HEK293 (cell line): ENCODE results near the gene ZBTB4.

Source experiments
- GLIS1 ChIP-seq: fragments of 450-650 bp; formaldehyde crosslinking; IDR thresholded peaks from 2 replicates; pipeline ENCODE4 v1.5.1; 2016; ENCODE audit warnings: missing biosample characterization, missing genetic modification characterization
- IKZF3 ChIP-seq: fragments of 450-650 bp; IDR thresholded peaks from 2 replicates; pipeline ENCODE4 v1.5.0; 2018; ENCODE audit warnings: missing biosample characterization, mild to moderate bottlenecking, missing genetic modification characterization, moderate library complexity
- YY2 ChIP-seq: fragments of 450-650 bp; formaldehyde crosslinking; IDR thresholded peaks from 2 replicates; pipeline ENCODE4 v1.5.1; 2016; ENCODE audit warnings: missing biosample characterization, missing genetic modification characterization
- ZBTB21 ChIP-seq: fragments of 450-650 bp; formaldehyde crosslinking; IDR thresholded peaks from 2 replicates; pipeline ENCODE4 v1.5.1; 2017; ENCODE audit warnings: missing biosample characterization, missing genetic modification characterization
- ZBTB48 ChIP-seq: fragments of 450-650 bp; formaldehyde crosslinking; IDR thresholded peaks from 2 replicates; pipeline ENCODE4 v1.5.1; 2016; ENCODE audit warnings: missing biosample characterization, missing genetic modification characterization
- ZBTB7A ChIP-seq: fragments of 450-650 bp; formaldehyde crosslinking; IDR thresholded peaks from 2 replicates; pipeline ENCODE4 v1.5.1; 2016; ENCODE audit warnings: low read depth, missing biosample characterization, missing genetic modification characterization
- ZFP3 ChIP-seq: fragments of 450-650 bp; formaldehyde crosslinking; IDR thresholded peaks from 2 replicates; pipeline ENCODE4 v1.5.1; 2016; ENCODE audit warnings: low read depth, missing biosample characterization, missing genetic modification characterization
- ZNF311 ChIP-seq: fragments of 450-650 bp; formaldehyde crosslinking; IDR thresholded peaks from 2 replicates; pipeline ENCODE4 v1.5.1; 2017; ENCODE audit warnings: missing biosample characterization, missing genetic modification characterization, borderline replicate concordance
- ZNF324 ChIP-seq: fragments of 450-650 bp; formaldehyde crosslinking; IDR thresholded peaks from 2 replicates; pipeline ENCODE4 v1.5.1; 2016; ENCODE audit warnings: missing biosample characterization, missing genetic modification characterization
- ZNF335 ChIP-seq: fragments of 450-650 bp; formaldehyde crosslinking; conservative IDR thresholded peaks from 2 replicates; pipeline ENCODE4 v1.5.1; 2016; ENCODE audit warnings: missing biosample characterization, missing genetic modification characterization
- ZNF571 ChIP-seq: fragments of 450-650 bp; formaldehyde crosslinking; IDR thresholded peaks from 2 replicates; pipeline ENCODE4 v1.5.0; 2017; ENCODE audit warnings: missing biosample characterization, missing genetic modification characterization
- ZNF585B ChIP-seq: fragments of 450-650 bp; formaldehyde crosslinking; IDR thresholded peaks from 2 replicates; pipeline ENCODE4 v1.5.1; 2016; ENCODE audit warnings: missing biosample characterization, missing genetic modification characterization
- ZNF596 ChIP-seq: fragments of 450-650 bp; IDR thresholded peaks from 2 replicates; pipeline ENCODE4 v1.5.0; 2018; ENCODE audit warnings: missing biosample characterization, mild to moderate bottlenecking, missing genetic modification characterization, moderate library complexity
- ZNF654 ChIP-seq: fragments of 450-650 bp; formaldehyde crosslinking; IDR thresholded peaks from 2 replicates; pipeline ENCODE4 v1.5.1; 2016; ENCODE audit warnings: low read depth, missing biosample characterization, missing genetic modification characterization
- ZNF707 ChIP-seq: fragments of 450-650 bp; formaldehyde crosslinking; IDR thresholded peaks from 2 replicates; pipeline ENCODE4 v1.5.1; 2016; ENCODE audit warnings: missing biosample characterization, missing genetic modification characterization
- ZNF76 ChIP-seq: fragments of 450-650 bp; formaldehyde crosslinking; IDR thresholded peaks from 2 replicates; pipeline ENCODE4; 2016; ENCODE audit warnings: low read depth, missing biosample characterization, missing genetic modification characterization, borderline replicate concordance
- ZXDB ChIP-seq: fragments of 450-650 bp; formaldehyde crosslinking; IDR thresholded peaks from 2 replicates; pipeline ENCODE4 v1.5.1; 2016; ENCODE audit warnings: missing biosample characterization, missing genetic modification characterization
- TF ChIP-seq, protein P1 (sequence below): fragments of 450-650 bp; formaldehyde crosslinking; IDR thresholded peaks from 2 replicates; pipeline ENCODE4 v1.5.1; 2016; ENCODE audit warnings: missing biosample characterization, missing genetic modification characterization
- TF ChIP-seq, protein P2 (sequence below): fragments of 450-650 bp; formaldehyde crosslinking; IDR thresholded peaks from 2 replicates; pipeline ENCODE4 v1.5.1; 2016; ENCODE audit warnings: missing biosample characterization, missing genetic modification characterization
- TF ChIP-seq, protein P3 (sequence below): fragments of 450-650 bp; formaldehyde crosslinking; IDR thresholded peaks from 2 replicates; pipeline ENCODE4 v1.5.1; 2016; ENCODE audit warnings: missing biosample characterization, missing genetic modification characterization
- TF ChIP-seq, protein P4 (sequence below): fragments of 450-650 bp; formaldehyde crosslinking; IDR thresholded peaks from 2 replicates; pipeline ENCODE4 v1.5.1; 2017; ENCODE audit warnings: missing biosample characterization, mild to moderate bottlenecking, missing genetic modification characterization, moderate library complexity
- TF ChIP-seq, protein P5 (sequence below): fragments of 450-650 bp; formaldehyde crosslinking; IDR thresholded peaks from 2 replicates; pipeline ENCODE4 v1.5.1; 2017; ENCODE audit warnings: missing biosample characterization, missing genetic modification characterization
- TF ChIP-seq, protein P6 (sequence below): fragments of 450-650 bp; formaldehyde crosslinking; IDR thresholded peaks from 2 replicates; pipeline ENCODE4 v1.5.1; 2016; ENCODE audit warnings: missing biosample characterization, missing genetic modification characterization
- TF ChIP-seq, protein P7 (sequence below): fragments of 450-650 bp; formaldehyde crosslinking; conservative IDR thresholded peaks from 2 replicates; pipeline ENCODE4 v1.5.1; 2016; ENCODE audit warnings: low read depth, missing biosample characterization, missing genetic modification characterization

The ZBTB4 gene

DNA sequence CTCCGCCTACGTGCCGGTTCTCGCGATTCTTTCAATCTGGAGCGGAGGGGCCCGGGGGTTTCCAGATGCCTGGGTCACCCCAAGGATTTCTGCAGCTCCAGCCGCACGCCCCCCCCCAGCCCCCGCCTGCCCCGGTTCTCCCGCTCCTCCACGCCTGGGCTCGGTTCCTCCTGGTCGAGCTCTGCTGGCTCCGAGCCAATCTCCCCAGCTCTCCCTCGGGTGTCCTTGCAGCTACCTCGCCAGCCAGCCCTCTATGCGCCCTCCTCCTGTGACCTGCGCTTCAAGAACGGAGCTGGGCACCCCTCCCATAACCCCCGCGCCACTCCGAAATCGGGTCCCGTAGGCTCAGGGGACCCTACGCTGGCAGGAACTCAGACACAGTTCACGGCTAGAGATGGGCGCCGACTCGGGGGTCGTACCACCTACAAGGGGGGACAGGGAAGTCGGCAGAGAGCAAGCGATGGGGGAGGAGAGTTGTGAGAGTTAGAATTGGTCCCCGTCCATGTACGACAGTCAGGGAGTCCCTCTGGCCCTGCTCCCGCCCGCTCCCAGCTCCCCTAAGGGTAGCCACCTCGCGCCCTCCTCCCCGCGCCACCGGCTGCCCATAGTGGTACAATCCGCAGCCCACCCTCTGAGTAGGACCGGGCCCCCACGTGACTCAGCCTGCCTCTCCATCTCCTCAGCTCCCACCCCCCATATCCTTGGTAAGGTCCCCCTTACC is 39.2 kb downstream of the ZBTB4 start (continued):
- no peak for TF ChIP-seq ZNF571
- TF ChIP-seq, protein P1, sequence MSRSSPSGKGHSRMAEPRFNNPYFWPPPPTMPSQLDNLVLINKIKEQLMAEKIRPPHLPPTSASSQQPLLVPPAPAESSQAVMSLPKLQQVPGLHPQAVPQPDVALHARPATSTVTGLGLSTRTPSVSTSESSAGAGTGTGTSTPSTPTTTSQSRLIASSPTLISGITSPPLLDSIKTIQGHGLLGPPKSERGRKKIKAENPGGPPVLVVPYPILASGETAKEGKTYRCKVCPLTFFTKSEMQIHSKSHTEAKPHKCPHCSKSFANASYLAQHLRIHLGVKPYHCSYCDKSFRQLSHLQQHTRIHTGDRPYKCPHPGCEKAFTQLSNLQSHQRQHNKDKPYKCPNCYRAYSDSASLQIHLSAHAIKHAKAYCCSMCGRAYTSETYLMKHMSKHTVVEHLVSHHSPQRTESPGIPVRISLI (tag by site-specific recombination), result no peak
- peak; percentile 73; the same call in 1 of the 2 replicates for TF ChIP-seq ZBTB7A (tag by site-specific recombination)
- peak; percentile 81 for TF ChIP-seq ZNF76
- 0 out of 2 replicates have a peak, but pooled peaks have one; percentile 21 for TF ChIP-seq ZBTB21 (tag by site-specific recombination)
- peak; percentile 44 for TF ChIP-seq ZBTB48 (tag by site-specific recombination)
- TF ChIP-seq YY2 (tag by site-specific recombination), result no peak
- no peak for TF ChIP-seq ZNF707 (tag by site-specific recombination)
- no peak for TF ChIP-seq ZNF585B (tag by site-specific recombination)
- peak; percentile 49; the same call in 1 of the 2 replicates for TF ChIP-seq GLIS1 (tag by site-specific recombination)
- peak; percentile 48; the same call in 1 of the 2 replicates for TF ChIP-seq ZNF324 (tag by site-specific recombination)
- TF ChIP-seq, protein P2, sequence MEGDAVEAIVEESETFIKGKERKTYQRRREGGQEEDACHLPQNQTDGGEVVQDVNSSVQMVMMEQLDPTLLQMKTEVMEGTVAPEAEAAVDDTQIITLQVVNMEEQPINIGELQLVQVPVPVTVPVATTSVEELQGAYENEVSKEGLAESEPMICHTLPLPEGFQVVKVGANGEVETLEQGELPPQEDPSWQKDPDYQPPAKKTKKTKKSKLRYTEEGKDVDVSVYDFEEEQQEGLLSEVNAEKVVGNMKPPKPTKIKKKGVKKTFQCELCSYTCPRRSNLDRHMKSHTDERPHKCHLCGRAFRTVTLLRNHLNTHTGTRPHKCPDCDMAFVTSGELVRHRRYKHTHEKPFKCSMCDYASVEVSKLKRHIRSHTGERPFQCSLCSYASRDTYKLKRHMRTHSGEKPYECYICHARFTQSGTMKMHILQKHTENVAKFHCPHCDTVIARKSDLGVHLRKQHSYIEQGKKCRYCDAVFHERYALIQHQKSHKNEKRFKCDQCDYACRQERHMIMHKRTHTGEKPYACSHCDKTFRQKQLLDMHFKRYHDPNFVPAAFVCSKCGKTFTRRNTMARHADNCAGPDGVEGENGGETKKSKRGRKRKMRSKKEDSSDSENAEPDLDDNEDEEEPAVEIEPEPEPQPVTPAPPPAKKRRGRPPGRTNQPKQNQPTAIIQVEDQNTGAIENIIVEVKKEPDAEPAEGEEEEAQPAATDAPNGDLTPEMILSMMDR, result no peak
- TF ChIP-seq ZNF654 (tag by site-specific recombination), result no peak
- TF ChIP-seq ZNF335, result peak; percentile 92; the same call in 1 of the 2 replicates
- TF ChIP-seq ZNF311 (tag by site-specific recombination), result no peak
- TF ChIP-seq, protein P3, sequence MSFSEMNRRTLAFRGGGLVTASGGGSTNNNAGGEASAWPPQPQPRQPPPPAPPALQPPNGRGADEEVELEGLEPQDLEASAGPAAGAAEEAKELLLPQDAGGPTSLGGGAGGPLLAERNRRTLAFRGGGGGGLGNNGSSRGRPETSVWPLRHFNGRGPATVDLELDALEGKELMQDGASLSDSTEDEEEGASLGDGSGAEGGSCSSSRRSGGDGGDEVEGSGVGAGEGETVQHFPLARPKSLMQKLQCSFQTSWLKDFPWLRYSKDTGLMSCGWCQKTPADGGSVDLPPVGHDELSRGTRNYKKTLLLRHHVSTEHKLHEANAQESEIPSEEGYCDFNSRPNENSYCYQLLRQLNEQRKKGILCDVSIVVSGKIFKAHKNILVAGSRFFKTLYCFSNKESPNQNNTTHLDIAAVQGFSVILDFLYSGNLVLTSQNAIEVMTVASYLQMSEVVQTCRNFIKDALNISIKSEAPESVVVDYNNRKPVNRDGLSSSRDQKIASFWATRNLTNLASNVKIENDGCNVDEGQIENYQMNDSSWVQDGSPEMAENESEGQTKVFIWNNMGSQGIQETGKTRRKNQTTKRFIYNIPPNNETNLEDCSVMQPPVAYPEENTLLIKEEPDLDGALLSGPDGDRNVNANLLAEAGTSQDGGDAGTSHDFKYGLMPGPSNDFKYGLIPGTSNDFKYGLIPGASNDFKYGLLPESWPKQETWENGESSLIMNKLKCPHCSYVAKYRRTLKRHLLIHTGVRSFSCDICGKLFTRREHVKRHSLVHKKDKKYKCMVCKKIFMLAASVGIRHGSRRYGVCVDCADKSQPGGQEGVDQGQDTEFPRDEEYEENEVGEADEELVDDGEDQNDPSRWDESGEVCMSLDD (tag by site-specific recombination), result peak; percentile 51; the same call in 1 of the 2 replicates
- TF ChIP-seq, protein P4, sequence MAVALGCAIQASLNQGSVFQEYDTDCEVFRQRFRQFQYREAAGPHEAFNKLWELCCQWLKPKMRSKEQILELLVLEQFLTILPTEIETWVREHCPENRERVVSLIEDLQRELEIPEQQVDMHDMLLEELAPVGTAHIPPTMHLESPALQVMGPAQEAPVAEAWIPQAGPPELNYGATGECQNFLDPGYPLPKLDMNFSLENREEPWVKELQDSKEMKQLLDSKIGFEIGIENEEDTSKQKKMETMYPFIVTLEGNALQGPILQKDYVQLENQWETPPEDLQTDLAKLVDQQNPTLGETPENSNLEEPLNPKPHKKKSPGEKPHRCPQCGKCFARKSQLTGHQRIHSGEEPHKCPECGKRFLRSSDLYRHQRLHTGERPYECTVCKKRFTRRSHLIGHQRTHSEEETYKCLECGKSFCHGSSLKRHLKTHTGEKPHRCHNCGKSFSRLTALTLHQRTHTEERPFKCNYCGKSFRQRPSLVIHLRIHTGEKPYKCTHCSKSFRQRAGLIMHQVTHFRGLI, result 0 out of 2 replicates have a peak, but pooled peaks have one; percentile 23
- TF ChIP-seq, protein P5, sequence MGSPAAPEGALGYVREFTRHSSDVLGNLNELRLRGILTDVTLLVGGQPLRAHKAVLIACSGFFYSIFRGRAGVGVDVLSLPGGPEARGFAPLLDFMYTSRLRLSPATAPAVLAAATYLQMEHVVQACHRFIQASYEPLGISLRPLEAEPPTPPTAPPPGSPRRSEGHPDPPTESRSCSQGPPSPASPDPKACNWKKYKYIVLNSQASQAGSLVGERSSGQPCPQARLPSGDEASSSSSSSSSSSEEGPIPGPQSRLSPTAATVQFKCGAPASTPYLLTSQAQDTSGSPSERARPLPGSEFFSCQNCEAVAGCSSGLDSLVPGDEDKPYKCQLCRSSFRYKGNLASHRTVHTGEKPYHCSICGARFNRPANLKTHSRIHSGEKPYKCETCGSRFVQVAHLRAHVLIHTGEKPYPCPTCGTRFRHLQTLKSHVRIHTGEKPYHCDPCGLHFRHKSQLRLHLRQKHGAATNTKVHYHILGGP (tag by site-specific recombination), result no peak; the same call in 1 of the 2 replicates
- TF ChIP-seq, protein P6, sequence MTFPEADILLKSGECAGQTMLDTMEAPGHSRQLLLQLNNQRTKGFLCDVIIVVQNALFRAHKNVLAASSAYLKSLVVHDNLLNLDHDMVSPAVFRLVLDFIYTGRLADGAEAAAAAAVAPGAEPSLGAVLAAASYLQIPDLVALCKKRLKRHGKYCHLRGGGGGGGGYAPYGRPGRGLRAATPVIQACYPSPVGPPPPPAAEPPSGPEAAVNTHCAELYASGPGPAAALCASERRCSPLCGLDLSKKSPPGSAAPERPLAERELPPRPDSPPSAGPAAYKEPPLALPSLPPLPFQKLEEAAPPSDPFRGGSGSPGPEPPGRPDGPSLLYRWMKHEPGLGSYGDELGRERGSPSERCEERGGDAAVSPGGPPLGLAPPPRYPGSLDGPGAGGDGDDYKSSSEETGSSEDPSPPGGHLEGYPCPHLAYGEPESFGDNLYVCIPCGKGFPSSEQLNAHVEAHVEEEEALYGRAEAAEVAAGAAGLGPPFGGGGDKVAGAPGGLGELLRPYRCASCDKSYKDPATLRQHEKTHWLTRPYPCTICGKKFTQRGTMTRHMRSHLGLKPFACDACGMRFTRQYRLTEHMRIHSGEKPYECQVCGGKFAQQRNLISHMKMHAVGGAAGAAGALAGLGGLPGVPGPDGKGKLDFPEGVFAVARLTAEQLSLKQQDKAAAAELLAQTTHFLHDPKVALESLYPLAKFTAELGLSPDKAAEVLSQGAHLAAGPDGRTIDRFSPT (tag by site-specific recombination), result peak; percentile 75
- no peak for TF ChIP-seq ZNF596
- TF ChIP-seq ZXDB, result no peak
- TF ChIP-seq, protein P7, sequence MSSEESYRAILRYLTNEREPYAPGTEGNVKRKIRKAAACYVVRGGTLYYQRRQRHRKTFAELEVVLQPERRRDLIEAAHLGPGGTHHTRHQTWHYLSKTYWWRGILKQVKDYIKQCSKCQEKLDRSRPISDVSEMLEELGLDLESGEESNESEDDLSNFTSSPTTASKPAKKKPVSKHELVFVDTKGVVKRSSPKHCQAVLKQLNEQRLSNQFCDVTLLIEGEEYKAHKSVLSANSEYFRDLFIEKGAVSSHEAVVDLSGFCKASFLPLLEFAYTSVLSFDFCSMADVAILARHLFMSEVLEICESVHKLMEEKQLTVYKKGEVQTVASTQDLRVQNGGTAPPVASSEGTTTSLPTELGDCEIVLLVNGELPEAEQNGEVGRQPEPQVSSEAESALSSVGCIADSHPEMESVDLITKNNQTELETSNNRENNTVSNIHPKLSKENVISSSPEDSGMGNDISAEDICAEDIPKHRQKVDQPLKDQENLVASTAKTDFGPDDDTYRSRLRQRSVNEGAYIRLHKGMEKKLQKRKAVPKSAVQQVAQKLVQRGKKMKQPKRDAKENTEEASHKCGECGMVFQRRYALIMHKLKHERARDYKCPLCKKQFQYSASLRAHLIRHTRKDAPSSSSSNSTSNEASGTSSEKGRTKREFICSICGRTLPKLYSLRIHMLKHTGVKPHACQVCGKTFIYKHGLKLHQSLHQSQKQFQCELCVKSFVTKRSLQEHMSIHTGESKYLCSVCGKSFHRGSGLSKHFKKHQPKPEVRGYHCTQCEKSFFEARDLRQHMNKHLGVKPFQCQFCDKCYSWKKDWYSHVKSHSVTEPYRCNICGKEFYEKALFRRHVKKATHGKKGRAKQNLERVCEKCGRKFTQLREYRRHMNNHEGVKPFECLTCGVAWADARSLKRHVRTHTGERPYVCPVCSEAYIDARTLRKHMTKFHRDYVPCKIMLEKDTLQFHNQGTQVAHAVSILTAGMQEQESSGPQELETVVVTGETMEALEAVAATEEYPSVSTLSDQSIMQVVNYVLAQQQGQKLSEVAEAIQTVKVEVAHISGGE (tag by site-specific recombination), result peak; percentile 35; the same call in 1 of the 2 replicates
- TF ChIP-seq IKZF3, result no peak
- no peak for TF ChIP-seq ZFP3
